NCI-H526 (cell line): ENCODE measurements around the gene FAM185A.
"Not testable (repeated sequence)": the region's sequence is repeated elsewhere in the genome, so short reads cannot be mapped to it uniquely, and the experiment has no call there.

Experiments used
- DNase-seq, 2 experiments: peaks; one replicate each; lab custom pipeline; 2025; lab: John Stamatoyannopoulos, UW

FAM185A gene

DNA sequence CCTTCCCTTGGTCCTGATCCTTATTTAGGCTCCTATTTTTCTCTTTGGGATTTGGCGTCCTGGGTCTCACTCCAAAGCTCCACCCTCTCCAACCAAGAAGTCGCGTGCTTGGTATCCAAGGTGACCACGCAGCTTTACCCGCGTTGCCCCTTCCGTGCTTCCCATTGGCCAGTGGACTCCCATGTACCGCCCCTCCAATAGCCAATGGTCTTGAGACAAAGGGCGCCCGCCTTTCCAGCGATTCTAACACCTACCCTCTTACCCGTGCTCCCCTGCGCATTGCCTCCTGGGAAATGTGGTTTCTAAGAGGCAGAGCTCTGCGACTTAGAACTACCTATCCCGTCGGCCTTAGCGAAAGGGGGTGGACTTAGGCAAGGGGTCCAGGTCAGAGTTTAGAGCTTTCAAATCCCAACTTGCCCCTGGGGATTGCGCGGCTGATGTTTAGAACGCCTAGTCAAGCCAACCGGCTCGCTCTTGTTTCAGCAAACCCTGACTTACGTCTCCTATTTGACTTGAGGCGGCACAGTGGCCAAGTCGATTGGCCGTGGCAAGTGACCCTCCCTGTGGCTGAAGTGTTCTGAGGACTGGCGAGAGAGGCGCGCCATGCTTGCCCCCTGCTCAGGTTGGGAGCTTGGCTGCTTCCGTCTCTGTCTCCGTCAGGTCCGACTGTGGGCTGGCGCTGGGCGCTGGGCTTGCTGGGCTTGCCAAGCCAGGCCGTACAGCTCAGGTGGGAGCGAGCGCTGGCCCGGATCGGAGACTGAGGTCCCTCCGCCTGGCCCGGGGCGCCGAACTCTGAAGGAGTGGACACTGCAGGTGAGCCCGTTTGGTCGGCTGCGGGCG lies at the start of gene FAM185A:
Gene FAM185A (plus strand): TSS at position 395 of the 840 bp plus-strand sequence. CDS start 209 bp downstream, at position 604.
- peak; percentile 100 for DNase-seq

DNA sequence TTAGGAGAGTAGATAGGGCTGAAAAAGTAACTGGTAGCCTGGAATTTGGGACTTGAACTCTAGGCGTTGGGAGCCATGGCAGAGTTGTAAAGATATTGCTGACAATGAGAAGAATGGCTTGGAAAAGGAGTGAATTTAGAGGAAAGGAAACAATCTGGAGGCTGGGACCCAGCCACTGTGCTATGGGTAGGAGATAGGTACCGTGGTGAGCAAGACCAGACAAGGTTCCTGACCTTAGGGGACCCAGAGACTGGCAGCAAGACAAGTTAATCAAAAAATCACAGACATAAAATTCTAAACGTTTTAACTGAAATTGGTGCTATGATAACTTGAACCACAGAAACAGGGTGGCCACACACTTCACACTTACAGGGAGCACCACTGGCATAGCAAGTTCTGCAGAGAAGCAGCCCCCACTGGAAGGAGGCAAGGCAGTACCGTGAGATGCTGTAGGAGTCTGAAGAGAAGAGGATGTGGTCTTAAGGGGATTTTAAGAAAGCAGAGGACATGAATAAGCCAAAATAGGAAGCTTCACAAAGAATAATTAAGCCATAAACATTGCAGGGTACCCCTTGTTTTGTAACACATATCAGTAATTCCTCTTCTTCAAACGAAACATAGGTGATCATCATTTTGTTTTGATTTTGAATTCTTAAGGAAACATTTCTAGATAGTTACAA lies 35.6 kb upstream of the FAM185A start:
- DNase-seq: not testable (repeated sequence)

DNA sequence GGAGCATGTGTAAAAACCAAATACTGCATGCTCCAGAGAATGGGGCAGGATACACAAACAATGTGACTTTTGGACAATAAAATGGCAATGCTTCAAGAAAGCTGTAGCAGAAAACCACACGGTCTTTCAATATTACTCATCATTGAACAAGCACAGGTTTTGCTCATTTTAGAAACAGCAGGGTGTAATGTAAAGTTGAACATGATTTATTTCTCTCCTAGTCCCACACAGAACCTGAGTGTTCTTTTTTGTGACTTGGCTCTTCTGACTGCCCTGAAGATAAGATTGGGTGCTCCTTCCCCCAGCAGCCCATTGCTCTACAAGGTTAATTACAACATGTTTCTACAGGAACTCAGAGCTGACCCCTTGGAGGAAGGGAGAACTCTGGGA lies 35.1 kb upstream of the FAM185A start:
- not testable (repeated sequence) for DNase-seq

- DNase-seq: not testable (repeated sequence)
These were observed 33.9 kb upstream of the FAM185A start for GRCh38 chr7:102714774-102715522.

DNA sequence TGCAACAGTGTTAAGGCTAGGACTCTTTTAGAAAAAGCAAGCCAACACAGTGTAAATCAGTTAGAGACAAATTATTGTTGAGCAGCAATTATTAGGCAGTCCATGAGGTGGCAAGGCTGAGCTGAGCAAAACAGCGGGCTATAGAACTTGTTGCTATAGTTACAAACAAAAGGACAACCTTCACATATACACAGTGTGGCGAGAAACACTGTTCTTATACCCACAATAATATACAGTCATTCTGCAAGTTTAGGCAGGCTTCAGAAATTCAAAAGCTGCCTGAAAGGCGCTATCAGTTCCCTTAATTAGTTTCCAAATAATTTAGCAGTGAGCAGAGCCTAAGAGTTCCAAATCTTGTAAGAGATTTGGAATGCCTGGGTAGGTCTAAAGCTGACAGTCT lies 33.1 kb upstream of the FAM185A start:
- DNase-seq: not testable (repeated sequence)

DNA sequence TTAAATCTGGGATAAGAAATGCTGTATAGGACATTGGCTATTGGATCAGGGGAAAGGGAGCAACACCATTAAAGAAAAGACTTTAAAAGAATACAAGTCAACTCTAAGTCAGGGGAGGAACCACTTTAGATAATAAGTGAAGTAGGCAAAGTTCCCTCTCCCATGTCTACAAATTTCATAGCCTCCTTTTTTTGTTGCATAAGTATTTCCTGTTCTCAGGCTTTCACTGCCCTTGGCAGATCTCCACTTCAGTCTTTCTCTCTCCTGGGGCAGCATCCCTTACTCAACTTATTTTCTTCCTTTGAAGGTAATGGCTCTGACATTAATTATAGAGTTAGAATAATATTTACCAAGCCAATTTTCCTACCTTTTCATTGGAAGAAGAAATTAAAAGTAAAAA lies 30.3 kb upstream of the FAM185A start:
- DNase-seq: not testable (repeated sequence)

DNA sequence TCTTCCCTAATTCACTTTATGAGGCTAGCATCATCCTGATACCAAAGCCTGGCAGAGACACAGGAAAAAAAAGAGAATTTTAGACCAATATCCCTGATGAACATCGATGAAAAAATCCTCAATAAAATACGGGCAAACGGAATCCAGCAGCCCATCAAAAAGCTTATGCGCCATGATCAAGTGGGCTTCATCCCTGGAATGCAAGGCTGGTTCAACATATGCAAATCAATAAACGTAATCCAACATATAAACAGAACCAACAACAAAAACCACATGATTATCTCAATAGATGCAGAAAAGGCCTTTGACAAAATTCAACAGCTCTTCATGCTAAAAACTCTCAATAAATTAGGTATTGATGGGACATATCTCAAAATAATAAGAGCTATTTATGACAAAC lies 22.6 kb upstream of the FAM185A start:
- DNase-seq: not testable (repeated sequence)

- DNase-seq: not testable (repeated sequence)
These were observed 19.1 kb upstream of the FAM185A start for GRCh38 chr7:102729670-102730069.

GRCh38 chr7:102730431-102730830 lies 18.4 kb upstream of the FAM185A start:
- DNase-seq: not testable (repeated sequence)

GRCh38 chr7:102742002-102742771 lies 6.6 kb upstream of the FAM185A start:
- not testable (repeated sequence) for DNase-seq

DNA sequence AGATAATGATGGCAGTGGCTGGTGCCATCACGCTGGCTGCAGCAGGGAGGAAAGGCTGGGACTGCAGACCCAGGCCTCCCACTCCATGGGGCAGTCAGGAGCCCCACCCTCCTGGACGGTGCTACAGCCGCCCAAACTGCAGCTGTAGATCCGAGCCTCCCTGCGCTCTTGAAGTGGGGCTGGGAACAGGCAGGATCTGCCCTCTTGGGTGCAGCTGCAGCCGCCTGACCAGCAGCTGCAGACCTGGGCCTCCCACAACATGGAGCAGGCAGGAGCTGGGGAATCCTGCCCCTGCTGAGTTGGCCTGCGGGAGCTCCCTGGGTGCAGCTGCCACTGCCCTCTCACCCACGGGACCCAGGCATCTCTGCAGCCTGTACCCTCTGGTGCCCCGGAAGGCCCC lies 4.9 kb upstream of the FAM185A start:
- not testable (repeated sequence) for DNase-seq

DNA sequence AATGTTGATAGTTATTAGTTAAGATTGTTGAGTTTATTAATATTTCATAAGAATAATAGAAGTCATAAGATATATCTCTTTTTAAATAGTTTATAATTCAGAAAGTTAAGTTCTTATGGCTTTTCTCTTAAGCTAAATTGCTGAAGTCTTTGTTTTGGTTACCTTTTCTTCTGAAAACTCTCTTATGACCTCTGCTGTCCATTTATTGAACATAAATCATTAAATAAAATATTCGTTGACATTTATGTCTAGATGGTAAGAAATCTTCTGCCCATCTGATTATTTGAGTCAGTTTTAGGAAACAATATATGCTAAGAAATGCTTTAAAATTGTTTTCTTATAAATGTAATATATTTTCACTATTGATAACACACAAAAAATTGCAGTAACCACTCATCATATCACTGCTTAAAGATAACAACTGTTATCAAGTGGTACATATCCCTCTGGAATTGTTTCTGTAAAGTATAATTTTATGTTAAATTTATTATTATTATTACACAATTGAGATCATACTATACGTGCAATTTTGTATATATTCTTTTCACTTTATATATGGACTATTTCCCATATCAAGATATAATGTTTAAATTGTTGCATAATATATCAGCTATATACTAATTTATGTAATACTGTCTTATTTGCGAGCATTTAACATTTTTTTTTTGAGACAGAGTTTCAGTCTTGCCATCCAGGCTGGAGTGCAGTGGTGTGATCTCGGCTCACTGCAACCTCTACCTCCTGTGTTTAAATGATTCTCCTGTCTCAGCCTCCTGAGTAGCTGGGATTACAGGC lies 3.1 kb upstream of the FAM185A start:
- peak in 1 of 2 experiments; percentile 16 for DNase-seq

GRCh38 chr7:102749445-102749786 lies 617 bp downstream of the FAM185A start:
- DNase-seq: not testable (repeated sequence)

GRCh38 chr7:102758227-102758626 lies 9.4 kb downstream of the FAM185A start:
- peak in 1 of 2 experiments; percentile 17 for DNase-seq

DNA sequence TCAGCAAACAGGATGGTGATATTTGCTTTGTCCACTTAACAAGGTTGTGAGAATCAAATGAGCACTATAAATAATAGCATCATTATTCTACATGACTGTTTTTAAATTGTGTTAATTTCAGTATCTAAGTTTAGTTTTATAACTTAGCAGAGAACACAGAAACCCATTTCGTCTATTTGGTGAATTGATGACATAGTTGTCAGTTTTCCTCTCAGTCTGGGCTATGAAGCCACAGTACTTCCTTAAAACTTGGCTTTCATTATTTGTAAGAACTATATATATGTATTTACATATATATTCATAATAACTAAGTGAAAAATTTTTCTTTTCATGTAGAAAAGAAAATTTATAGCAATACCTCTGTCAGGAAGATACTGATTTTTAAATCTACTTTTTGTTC lies 11.1 kb downstream of the FAM185A start:
- DNase-seq: not testable (repeated sequence)

DNA sequence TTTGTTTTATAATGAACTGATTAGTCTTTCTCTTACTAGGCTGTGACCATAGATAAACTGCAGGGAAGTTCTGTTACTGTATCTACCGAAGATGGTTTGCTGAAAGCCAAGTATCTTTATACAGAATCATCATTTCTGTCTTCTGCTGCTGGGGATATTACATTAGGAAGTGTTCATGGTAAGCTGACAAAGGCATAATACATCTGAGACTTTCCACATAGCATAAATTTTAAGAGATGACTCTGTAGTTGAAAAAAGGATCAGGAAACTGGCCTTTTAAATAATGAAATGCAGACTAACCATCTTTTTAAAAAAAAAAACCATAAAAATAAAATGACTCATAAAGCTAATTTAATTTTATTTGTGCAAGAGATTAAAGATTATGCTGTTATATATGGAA lies 12.4 kb downstream of the FAM185A start:
- not testable (repeated sequence) for DNase-seq

DNA sequence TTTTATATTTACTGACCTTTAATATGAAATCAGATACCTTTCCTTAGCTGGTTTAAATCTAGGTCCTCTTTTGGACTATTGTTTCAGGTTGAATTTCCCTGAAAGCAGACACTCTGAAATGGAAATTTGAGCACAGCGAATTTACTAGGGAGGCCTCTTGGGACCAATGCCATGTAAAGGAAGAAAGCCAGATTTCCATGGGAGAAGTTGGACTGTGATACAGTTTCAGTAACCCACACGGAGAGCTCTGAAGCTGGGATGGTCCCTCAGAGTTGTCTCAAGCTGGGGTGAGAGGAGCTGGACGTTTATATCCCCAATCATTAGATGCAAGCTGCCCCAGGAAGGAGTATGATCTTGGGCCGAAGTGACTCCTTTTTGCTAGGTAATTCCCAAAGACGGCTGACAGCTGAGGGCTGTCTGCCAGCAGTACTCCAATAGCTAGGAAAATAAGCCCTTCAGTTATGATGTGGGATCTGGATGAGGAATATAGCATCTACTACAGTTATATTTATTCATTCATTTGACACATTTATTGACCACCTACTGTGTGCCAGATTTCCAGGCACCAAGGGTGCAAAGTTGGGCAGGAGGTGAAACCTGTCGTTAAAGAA lies 14.6 kb downstream of the FAM185A start:
- DNase-seq: not testable (repeated sequence)

DNA sequence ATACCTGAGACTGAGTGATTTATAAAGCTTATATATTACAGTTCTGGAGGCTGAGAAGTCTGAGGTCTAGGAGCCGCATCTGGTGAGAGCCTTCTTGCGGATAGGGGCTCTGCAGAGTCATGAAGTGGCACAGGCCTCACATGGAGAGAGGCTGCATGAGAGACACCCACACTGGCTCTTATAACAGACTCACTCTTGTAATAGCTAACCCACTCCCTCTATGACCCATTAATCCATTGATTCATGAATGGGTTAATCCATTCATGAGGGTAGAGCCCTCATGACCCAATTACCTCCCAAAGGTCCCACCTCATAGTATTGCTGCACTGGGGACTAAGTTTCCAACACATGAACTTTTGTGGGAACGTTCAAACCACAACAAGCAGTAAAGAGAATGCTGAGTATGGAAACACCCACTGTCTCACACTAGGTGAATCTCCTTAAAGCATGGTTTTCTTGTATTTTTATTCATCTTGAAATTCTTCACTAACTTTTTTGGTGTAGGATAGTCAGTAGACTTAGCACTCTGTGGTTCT lies 20.9 kb downstream of the FAM185A start:
- DNase-seq: not testable (repeated sequence)

GRCh38 chr7:102770467-102770866 lies 21.7 kb downstream of the FAM185A start:
- peak; percentile 12 to 42 for DNase-seq

DNA sequence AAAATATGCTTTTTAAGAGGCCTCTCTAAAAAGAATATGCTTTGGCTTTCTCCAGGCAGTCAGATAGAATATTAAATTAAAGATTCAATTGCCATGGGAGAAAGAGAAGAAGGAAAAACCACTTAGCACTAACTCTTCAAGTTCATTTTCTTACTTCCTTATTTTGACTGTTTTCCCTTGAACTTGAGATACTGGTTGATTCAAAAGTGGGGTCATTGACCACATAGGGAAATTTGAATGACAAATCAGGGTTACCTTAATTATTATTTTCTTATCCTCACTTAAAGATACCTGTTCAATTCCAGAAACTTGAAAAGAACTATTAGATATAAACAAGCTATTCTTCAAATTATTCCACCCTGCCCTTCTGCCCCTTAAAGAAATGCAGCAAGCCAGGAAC lies 27.4 kb downstream of the FAM185A start:
- DNase-seq: not testable (repeated sequence)
